K562 (cell line): ENCODE data around the gene ACTN3. TPM values are rescaled to one million over a fixed set of nuclear protein-coding genes. Genes with fewer than 3 reads are reported as not detected.
A peak's percentile ranks its signal among the peaks of the same experiment; 100 is the strongest.

ENCODE experiments used
- ASH1L ChIP-seq: fragments of 450-650 bp; IDR thresholded peaks from 2 replicates; pipeline ENCODE4 v1.6.1; 2018; ENCODE audit warnings: borderline replicate concordance, mild to moderate bottlenecking, low read depth; ENCODE audit not compliant: partially characterized antibody
- DMBX1 ChIP-seq: fragments of 250-450 bp; sonication (Bioruptor Pico); IDR thresholded peaks from 2 replicates; pipeline ENCODE4 v1.8.0; 2022; ENCODE audit warnings: inconsistent platforms, mild to moderate bottlenecking, moderate library complexity, borderline replicate concordance
- FOXA3 ChIP-seq, 2 experiments: fragments of 450-650 bp in 1 of 2; sonication (generic) in 1 of 2; formaldehyde crosslinking; IDR thresholded peaks in 1 of 2; conservative IDR thresholded peaks in 1 of 2; 2 replicates each; pipeline versions ENCODE4 v1.4.0 to v1.8.0; 2020 to 2022; ENCODE audit warnings: mild to moderate bottlenecking in 2 of 2, missing genetic modification reagents in 1 of 2
- GABPB2 ChIP-seq: fragments of 250-450 bp; sonication (Bioruptor Pico); conservative IDR thresholded peaks from 2 replicates; pipeline ENCODE4 v1.5.1; 2021; ENCODE audit warnings: mild to moderate bottlenecking
- KDM1A ChIP-seq, 2 experiments: fragments of 450-650 bp; IDR thresholded peaks; 2 replicates each; pipeline ENCODE4 v1.6.1; 2016; ENCODE audit warnings: mild to moderate bottlenecking in 2 of 2
- KHSRP ChIP-seq: fragments of 450-650 bp; IDR thresholded peaks from 2 replicates; pipeline ENCODE4 v1.6.1; 2017
- KLF1 ChIP-seq: fragments of 450-650 bp; IDR thresholded peaks from 2 replicates; pipeline ENCODE4 v1.6.1; 2016; ENCODE audit warnings: missing genetic modification characterization, missing compliant biosample characterization
- PHF8 ChIP-seq: fragments of 200-600 bp; sonication (generic); IDR thresholded peaks from 2 replicates; pipeline ENCODE4 v1.6.1; 2012; ENCODE audit warnings: mixed run types, mild to moderate bottlenecking, inconsistent platforms, low read length, moderate library complexity, borderline replicate concordance
- RBFOX2 ChIP-seq: fragments of 200-400 bp; formaldehyde crosslinking; IDR thresholded peaks from 2 replicates; pipeline ENCODE4 v1.6.1; 2017; ENCODE audit warnings: low read depth, mild to moderate bottlenecking, low read length, moderate library complexity
- SMAD3 ChIP-seq: fragments of 450-650 bp; formaldehyde crosslinking; conservative IDR thresholded peaks from 2 replicates; pipeline ENCODE4 v1.4.0; 2020; ENCODE audit warnings: mild to moderate bottlenecking
- SRSF1 ChIP-seq: fragments of 200-400 bp; formaldehyde crosslinking; IDR thresholded peaks from 2 replicates; pipeline ENCODE4 v1.6.1; 2017; ENCODE audit warnings: mild to moderate bottlenecking, low read depth, low read length, moderate library complexity
- TBP ChIP-seq: optimal IDR thresholded peaks from 2 replicates; pipeline ENCODE3; 2011; ENCODE audit warnings: low read depth, low read length, improper control_type of control experiment
- TRIM24 ChIP-seq, 2 experiments: fragments of 450-650 bp; IDR thresholded peaks; 2 replicates each; pipeline ENCODE4 v1.6.1; 2016
- XRCC4 ChIP-seq: IDR thresholded peaks from one replicate; pipeline ENCODE4 v1.6.1; 2011; ENCODE audit not compliant: insufficient read depth, insufficient read length; ENCODE audit errors: extremely low read depth
- ZFPM2 ChIP-seq: fragments of 250-450 bp; sonication (Bioruptor Pico); IDR thresholded peaks from 2 replicates; pipeline ENCODE4 v1.5.1; 2022; ENCODE audit warnings: mild to moderate bottlenecking
- ZKSCAN1 ChIP-seq: fragments of 150-350 bp; IDR thresholded peaks from 2 replicates; pipeline ENCODE4 v1.6.1; 2016; ENCODE audit warnings: low read depth, low read length
- ZNF174 ChIP-seq: fragments of 250-450 bp; sonication (Bioruptor Pico); IDR thresholded peaks from 2 replicates; pipeline ENCODE4 v1.4.0; 2020; ENCODE audit warnings: mild to moderate bottlenecking
- ZNF282 ChIP-seq: sonication (generic); formaldehyde crosslinking; IDR thresholded peaks from 2 replicates; pipeline ENCODE4 v1.8.1; 2023; ENCODE audit warnings: missing genetic modification reagents
- ZNF347 ChIP-seq: fragments of 450-650 bp; formaldehyde crosslinking; IDR thresholded peaks from 2 replicates; pipeline ENCODE4 v1.4.0; 2020; ENCODE audit warnings: low read depth, mild to moderate bottlenecking, moderate library complexity
- polyA plus RNA-seq, 8 experiments: library from polyadenylated mRNA; depleted of rRNA in 4 of 8; stranded (reverse) in 5 of 8; unstranded in 3 of 8; fragments of >200 nt; fragmentation: Nextera tagmentation in 2 of 8; fragmentation: Illumina TruSeq in 1 of 8; extraction: Ambion mirVana in 2 of 8; extraction: Trizol in 1 of 8; gene quantifications; 2 replicates each; pipeline versions ENCODE4 v1.2.1 to v1.2.3, GENCODE V29; 2011 to 2014; ENCODE audit warnings: inconsistent platforms in 1 of 8, missing spikeins in 1 of 8
- total RNA-seq, 7 experiments: library from RNA; depleted of rRNA in 6 of 7; stranded (reverse); fragments of >200 nt in 6 of 7; fragmentation: Illumina TruSeq in 2 of 7; extraction: Trizol in 2 of 7; gene quantifications; 2 replicates each; pipeline versions ENCODE4 v1.2.1 to v1.2.3, GENCODE V29; 2011 to 2021; ENCODE audit warnings: low replicate concordance in 1 of 7
- TF ChIP-seq, protein P1 (sequence below): sonication (generic); formaldehyde crosslinking; IDR thresholded peaks from 2 replicates; pipeline ENCODE4 v1.9.0; 2022; ENCODE audit warnings: mild to moderate bottlenecking, missing genetic modification reagents
- TF ChIP-seq, protein P2 (sequence below): fragments of 450-650 bp; IDR thresholded peaks from 2 replicates; pipeline ENCODE4 v1.7.0; 2016; ENCODE audit warnings: borderline replicate concordance
- TF ChIP-seq, protein P3 (sequence below): fragments of 450-650 bp; IDR thresholded peaks from 2 replicates; pipeline ENCODE4 v1.6.1; 2016; ENCODE audit warnings: borderline replicate concordance
- TF ChIP-seq, protein P4 (sequence below): fragments of 250-450 bp; sonication (Bioruptor Pico); IDR thresholded peaks from 2 replicates; pipeline ENCODE4 v1.9.0; 2021; ENCODE audit warnings: mild to moderate bottlenecking
- TF ChIP-seq, protein P5 (sequence below): fragments of 250-450 bp; sonication (Bioruptor Pico); IDR thresholded peaks from 2 replicates; pipeline ENCODE4 v1.8.0; 2022; ENCODE audit warnings: inconsistent platforms

The ACTN3 gene
- total and polyA plus RNA-seq, 9 of the 15 experiments (the other 6 are each of a cell fraction or from before 2014, with no cell fraction given) = not detected

DNA sequence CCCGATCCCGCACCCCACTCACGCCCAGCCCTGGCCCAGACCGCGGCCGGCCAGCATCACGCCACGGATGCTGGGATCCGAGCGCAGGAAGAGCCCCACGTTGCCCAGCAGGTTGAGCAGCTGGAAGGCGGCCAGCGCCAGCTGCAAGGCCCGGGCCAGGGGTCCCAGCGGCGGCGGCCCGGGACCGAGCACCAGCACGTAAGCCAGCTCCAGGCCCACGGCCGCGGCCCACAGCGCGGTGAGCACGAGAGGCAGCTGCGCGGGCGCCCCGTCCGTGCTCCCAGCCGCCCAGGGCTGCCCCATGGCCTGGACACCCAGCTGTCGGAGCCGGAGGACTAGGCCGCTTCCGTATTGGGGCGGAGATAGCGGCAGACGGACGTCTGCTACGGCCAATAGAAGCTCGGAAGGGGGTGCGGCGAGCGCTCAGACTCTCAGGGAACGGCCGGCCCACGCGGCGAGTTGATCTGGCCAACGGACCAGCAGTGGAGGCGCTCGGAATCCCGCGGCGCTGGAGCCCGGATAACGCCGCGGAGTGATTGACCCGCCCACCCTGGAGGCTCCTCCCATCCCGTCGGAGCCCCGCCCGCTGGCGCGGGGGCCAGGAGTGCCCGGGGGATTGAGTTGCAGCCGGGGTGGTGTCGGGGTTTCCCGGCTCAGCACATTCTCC is 869 bp upstream of the ACTN3 start, which contains the start of gene ZDHHC24 (continued):
- TF ChIP-seq, protein P1, sequence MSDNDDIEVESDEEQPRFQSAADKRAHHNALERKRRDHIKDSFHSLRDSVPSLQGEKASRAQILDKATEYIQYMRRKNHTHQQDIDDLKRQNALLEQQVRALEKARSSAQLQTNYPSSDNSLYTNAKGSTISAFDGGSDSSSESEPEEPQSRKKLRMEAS (CRISPR knock-in tag) = peak; percentile 86
- TF ChIP-seq TBP = peak; percentile 46
- TF ChIP-seq, protein P2, sequence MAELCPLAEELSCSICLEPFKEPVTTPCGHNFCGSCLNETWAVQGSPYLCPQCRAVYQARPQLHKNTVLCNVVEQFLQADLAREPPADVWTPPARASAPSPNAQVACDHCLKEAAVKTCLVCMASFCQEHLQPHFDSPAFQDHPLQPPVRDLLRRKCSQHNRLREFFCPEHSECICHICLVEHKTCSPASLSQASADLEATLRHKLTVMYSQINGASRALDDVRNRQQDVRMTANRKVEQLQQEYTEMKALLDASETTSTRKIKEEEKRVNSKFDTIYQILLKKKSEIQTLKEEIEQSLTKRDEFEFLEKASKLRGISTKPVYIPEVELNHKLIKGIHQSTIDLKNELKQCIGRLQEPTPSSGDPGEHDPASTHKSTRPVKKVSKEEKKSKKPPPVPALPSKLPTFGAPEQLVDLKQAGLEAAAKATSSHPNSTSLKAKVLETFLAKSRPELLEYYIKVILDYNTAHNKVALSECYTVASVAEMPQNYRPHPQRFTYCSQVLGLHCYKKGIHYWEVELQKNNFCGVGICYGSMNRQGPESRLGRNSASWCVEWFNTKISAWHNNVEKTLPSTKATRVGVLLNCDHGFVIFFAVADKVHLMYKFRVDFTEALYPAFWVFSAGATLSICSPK = no peak
- TF ChIP-seq PHF8 = peak; percentile 90; the same call in 1 of the 2 replicates
- TF ChIP-seq ZKSCAN1 = 0 out of 2 replicates have a peak, but pooled peaks have one; percentile 11
- TF ChIP-seq, protein P3, sequence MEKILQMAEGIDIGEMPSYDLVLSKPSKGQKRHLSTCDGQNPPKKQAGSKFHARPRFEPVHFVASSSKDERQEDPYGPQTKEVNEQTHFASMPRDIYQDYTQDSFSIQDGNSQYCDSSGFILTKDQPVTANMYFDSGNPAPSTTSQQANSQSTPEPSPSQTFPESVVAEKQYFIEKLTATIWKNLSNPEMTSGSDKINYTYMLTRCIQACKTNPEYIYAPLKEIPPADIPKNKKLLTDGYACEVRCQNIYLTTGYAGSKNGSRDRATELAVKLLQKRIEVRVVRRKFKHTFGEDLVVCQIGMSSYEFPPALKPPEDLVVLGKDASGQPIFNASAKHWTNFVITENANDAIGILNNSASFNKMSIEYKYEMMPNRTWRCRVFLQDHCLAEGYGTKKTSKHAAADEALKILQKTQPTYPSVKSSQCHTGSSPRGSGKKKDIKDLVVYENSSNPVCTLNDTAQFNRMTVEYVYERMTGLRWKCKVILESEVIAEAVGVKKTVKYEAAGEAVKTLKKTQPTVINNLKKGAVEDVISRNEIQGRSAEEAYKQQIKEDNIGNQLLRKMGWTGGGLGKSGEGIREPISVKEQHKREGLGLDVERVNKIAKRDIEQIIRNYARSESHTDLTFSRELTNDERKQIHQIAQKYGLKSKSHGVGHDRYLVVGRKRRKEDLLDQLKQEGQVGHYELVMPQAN = no peak
- TF ChIP-seq ASH1L = peak; percentile 50
- no peak for TF ChIP-seq KLF1
- no peak for TF ChIP-seq ZNF174 (CRISPR knock-in tag)
- TF ChIP-seq ZNF347 (CRISPR knock-in tag) = no peak
- 0 out of 4 replicates have a peak, but pooled peaks of 1 of the 2 experiments have one; percentile 12 for TF ChIP-seq FOXA3 (CRISPR knock-in tag; conservative IDR thresholded peaks at IDR 0.05 in 1 of 2, IDR thresholded peaks at IDR 0.05 in 1 of 2)
- TF ChIP-seq KDM1A (IDR thresholded peaks at IDR 0.05) = no peak
- TF ChIP-seq XRCC4 = no peak
- TF ChIP-seq SMAD3 (CRISPR knock-in tag) = no peak
- TF ChIP-seq GABPB2 (CRISPR knock-in tag) = no peak
- TF ChIP-seq SRSF1 = no peak
- TF ChIP-seq KHSRP = no peak
- 0 out of 2 replicates have a peak, but pooled peaks have one; percentile 24 for TF ChIP-seq ZFPM2 (CRISPR knock-in tag)
- TF ChIP-seq, protein P4, sequence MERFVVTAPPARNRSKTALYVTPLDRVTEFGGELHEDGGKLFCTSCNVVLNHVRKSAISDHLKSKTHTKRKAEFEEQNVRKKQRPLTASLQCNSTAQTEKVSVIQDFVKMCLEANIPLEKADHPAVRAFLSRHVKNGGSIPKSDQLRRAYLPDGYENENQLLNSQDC = no peak
- no peak for TF ChIP-seq TRIM24 (IDR thresholded peaks at IDR 0.05)
- peak; percentile 93; the same call in 1 of the 2 replicates for TF ChIP-seq ZNF282
- TF ChIP-seq, protein P5, sequence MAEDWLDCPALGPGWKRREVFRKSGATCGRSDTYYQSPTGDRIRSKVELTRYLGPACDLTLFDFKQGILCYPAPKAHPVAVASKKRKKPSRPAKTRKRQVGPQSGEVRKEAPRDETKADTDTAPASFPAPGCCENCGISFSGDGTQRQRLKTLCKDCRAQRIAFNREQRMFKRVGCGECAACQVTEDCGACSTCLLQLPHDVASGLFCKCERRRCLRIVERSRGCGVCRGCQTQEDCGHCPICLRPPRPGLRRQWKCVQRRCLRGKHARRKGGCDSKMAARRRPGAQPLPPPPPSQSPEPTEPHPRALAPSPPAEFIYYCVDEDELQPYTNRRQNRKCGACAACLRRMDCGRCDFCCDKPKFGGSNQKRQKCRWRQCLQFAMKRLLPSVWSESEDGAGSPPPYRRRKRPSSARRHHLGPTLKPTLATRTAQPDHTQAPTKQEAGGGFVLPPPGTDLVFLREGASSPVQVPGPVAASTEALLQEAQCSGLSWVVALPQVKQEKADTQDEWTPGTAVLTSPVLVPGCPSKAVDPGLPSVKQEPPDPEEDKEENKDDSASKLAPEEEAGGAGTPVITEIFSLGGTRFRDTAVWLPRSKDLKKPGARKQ = no peak
- peak; percentile 93 for TF ChIP-seq RBFOX2
- TF ChIP-seq DMBX1 (CRISPR knock-in tag) = no peak
